ENCODE results near the gene PRR19.
"Not testable (repeated sequence)": the region's sequence is repeated elsewhere in the genome, so short reads cannot be mapped to it uniquely, and the experiment has no call there.

Gene PRR19, protein sequence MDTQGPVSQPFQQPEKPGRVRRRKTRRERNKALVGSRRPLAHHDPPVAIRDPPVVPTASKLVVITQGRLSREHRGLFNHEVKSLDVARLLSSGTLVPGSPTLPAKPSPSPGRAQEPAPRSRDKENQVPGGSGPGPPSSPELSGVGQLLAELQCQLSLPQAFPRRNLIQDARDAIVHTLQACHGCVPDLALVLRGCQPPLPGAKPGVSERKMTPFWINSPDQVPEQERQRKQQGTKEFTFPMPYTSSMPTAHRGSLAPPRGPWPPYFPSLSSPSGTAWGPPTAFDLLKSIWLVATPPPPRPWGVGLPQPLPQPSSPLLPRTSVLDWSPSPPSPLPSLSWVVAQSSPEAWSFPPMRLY

GRCh38 chr19:42301646-42302203 is at the start of gene PRR19:
Gene PRR19 (plus strand): TSS chr19:42302132. CDS start chr19:42309585, 7,453 bp downstream.
- no peak for DNase-seq

DNA sequence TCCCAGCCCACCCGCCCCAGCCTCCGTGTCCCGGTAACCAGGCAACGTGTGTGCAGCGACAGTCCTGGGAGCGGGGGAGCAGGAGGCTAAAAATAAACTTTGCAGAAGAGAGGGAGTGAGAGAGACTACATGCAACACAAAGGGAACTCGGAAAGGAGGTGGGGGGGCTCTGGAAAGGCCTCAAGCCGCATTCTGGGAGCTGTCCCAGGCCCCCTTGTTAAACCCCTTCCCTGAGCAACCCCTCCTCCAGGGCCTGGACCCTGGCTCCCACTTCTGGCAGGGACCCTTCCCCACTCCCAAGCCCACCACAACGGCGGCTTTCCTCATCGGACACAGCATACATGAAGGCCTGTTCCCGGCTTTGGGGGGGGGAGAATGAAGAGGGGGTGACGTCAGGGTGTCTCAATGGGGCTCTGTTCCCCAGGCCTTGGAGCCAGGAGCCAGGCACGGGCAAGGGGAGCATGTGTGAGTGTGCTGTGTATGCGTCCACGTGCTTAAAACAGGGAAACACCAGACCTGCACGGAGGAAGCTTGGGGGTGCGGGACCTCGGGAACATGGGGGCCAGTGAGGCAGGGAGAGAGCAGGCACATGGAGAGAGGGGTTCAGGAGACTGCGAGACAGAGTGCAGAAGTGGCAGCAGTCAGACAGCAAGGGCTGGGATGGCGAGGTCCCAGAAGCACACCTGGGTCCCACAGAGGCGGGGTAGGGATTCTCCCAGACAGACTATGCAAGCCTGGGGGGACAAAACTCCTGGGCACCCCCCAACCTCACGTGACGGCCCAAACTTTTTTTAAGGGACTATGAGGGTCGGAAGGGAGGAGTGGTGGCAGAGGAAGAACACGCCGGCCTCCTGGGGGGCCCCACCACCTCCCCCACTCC is 49.3 kb upstream of the PRR19 start:
- DNase-seq, result no peak

DNA sequence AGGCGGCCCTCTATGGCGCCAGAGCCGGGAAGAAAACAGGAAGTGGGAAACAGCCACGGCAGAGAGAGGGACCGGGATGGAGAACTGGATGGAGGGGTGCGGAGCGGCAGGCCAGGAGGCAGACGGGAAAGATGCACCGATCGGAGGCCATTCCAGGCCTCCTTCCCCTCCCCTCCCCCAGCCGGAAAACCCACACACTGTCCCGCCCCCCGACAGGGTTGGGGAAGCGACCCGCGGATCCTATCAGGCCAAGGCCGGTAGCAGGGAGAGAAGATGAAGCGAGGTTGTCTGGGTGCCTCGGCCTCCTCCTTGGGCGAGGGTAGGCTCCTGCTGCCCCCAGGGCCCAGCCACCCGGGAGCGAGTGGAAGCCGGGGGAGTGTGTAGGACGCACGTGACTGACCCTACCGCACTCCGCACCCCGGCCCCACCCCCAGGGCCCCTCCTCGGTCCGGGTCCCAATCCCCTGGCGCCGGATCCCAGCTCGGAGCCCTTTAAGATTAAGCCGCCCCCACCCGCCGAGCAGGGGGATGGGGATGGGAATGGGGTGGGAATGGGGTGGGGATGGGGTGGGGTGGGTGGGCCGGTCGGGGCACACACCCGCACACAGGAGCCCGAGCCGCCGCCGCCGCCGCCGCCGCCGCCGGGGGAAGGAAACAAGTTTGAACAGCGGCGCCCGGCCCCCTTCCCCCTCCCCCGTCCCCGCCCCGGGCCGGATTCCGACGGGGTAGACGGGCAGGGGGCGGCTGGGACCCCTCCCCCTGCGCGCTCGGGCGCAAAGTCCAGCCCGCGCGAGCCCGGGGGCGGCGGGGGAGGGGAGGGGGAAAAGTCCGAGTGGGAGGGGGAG is 48.5 kb upstream of the PRR19 start:
- no peak for DNase-seq

DNA sequence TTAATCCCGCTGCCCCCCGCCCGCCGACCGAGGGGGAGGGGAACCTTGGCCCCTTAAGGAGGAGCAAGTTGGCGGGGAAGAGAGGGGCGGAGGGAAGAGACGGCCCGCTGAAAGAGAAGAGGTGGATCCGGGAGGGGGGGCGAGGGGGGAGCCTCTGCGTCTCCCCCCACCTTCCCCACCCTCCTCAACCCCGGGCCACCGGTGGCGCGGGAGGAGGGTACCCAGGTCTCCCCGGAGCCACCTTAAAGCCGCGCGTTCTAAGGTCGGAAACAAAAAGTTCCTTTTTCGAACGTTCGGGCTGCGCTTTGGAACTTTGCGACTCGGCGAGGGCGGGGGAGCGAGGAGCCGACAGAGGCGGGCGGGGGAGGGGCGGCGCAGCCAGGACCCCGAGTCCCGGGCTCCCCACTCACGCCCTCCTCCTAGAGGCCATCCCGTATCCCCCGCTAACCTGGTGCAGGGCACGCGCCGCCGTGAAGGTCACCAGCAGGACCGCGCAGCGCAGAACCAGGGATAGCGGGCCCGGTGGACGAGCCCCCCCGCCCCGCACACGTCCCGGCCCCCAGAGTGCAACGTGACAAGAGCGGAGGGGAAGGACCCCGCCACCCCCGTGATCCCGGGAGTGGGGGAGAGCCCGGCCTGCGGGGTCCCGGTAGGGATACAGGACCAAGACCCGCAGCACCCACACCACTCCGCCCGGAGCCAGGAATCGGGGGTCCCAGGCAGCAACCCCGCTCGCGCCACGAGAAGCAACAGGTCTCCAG is 47.7 kb upstream of the PRR19 start:
- DNase-seq, result no peak

DNA sequence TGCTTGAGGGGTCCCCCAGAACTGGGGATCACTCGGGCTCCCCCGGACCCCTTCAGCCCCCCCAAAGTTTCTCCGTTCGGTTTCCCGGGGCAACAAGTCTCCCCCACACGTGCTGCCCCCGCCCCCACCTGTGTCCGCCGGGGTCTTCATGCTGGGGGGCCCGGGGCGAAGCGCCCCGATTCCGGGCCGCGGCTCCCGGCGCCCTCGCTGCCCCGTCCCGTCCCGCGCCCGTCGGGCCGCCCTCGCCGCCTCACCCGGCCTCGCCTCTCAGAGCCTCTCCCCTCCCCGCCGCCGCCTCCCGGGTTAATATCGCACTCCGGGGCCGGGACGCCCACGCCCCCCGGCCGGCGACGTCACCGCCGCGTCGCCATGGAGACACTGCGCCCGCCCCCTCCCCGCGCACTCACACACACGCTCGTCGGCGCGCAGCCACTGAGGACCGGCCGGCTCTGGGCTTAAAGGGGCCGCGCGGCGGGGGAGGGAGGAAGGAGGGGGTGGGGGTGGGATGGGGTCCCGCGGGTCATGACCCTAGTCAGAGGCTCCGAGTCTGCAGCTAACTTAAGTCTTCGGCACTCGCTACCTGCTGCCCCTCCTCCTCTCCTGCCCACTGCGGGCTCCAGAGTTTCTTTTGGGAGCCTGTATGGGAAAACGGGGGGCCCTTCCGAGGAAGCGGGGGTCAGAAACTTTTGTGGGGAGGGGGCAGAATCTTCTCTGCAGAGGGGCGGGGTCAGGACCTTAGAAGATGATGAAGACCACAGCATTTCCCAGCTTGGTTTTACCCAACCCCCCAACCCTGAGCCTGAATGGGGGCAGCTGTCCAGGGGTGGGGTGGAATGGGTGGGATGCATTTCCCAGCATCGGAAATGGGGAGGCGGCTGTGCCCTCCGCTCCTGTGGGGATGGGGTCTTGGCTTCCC is 46.8 kb upstream of the PRR19 start, which contains the start of gene ERF:
Gene ERF, minus strand, starts transcription at position 279 of the 916 bp plus-strand sequence. Its CDS starts 129 bp downstream, at position 150.
- peak; percentile 61 for DNase-seq

DNA sequence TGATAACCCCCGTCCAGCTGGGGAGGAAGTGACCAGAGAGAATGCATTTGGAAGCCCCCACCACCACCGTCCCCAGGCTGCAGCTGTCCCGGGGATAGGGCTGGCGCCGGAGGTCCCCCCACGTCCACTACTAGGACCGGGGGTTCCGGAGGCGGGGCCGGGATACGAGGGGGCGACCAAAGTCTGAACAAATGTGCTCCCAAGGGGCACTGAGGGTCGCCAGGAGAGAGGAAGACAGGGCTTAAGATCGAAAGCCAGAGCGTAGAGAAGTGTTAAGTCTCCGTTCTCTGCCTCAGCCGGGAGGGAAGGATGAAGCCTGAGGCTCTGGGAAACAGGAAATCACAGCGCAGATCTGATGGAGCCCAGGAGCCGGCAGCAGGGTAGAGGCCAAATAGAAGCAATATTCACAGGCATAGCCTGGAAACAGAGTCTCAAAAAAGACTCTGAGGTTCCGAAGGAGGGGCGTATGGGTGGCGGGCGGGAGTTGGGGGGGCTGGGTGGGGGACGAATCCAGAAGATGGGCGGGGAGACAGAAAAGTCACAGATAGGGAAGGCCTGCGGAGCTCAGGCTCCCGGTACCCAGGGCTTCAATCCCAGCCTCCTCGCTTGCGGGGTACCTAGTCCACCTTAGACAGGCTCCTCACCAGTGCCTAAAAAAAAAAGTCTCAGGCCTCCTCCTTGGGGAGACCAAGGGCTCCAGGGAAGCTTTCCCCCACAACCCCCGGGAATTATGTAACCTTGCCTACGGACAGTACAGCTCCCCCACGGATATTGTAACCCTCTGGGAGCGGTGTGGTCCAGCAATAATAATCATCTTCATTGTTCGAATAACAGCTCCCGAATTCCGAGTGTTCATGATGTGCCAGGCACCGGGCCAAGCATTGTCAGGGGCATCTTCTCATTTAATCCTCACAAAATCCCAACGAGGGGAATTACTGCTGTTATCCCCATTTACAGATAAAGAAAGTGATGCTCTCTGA is 45.9 kb upstream of the PRR19 start:
- DNase-seq, result no peak

- DNase-seq, result not testable (repeated sequence)
Measured at GRCh38 chr19:42257842-42258241, 44.1 kb upstream of the PRR19 start.

DNA sequence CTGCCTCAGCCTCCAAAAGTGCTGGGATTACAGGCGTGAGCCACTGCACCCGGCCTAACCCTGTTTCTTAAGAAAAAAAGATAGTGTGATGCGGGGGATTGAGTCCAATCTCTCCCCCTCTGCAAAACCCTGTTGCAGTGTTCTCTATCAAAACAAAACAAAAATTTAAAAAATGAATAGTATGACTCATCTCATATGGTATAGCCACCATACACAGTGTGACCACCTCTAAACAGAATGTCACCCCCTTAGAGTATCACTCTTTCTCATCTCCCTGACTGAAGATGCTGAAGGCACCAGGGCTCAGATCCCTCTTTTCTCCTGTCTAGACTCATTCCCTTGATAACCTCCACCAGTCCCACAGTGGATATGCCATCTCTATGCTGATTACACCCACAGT is 40.2 kb upstream of the PRR19 start:
- DNase-seq, result no peak

DNA sequence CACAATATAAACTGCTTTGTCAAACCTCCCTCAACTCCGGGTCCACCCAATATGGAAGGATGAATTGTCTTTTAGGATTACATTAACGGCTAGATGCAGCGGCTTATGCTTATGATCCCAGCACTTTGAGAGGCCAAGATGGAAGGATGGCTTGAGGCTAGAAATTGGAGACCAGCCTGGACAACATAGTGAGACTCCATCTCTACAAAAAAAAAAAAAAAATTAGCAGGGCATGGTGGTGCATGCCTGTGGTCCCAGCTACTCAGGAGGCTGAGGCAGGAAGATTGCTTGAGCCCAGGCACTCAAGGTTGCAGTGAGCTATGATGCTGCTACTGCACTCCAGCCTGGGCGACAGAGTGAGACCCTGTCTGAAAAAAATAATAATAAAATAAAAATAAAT is 35.8 kb upstream of the PRR19 start:
- DNase-seq, result not testable (repeated sequence)

DNA sequence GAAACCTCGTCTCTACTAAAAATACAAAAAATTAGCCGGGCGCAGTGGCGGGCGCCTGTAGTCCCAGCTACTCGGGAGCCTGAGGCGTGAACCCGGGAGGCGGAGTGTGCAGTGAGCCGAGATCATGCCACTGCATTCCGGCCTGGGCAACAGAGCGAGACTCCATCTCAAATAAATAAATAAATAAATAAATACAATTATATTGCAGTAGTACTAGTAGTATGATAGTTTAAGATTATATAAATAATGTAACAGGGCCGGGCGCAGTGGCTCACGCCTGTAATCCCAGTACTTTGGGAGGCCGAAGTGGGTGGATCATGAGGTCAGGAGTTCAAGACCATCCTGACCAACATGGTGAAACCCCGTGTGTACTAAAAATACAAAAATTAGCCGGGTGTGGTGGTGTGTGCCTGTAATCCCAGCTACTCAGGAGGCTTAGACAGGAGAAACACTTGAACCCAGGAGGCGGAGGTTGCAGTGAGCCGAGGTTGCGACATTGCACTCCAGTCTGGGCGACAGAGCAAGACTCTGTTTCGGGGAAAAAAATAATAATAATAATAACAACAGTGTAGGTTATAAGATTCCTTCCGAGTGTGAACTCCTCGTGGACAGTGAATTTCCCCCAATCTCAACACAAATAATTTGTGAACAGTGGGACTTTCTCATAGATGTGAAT is 34.9 kb upstream of the PRR19 start:
- not testable (repeated sequence) for DNase-seq

DNA sequence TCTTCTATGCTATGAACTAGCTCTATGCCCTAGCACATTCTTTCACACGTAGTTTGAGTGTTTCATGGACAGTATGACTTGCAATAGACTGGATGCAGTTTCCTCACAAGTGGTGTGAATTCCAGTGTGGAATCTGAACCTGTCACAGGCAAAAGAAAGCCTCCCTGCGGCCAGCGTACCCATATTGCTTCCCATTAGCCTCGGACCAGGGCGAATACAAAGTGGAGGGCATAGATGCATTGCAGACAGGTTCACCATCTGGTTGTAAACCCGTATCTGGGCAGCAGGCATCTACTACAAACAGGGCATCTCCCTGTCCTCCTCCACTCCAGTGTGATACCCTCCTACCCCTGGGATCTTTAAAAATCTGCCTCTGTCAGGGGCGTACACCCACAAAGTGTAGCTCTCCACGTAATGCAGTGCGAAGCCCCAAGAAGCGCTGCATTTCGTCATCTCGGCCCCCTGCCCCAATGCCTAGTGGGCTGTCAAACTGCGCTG is 34.2 kb upstream of the PRR19 start:
- DNase-seq, result no peak

DNA sequence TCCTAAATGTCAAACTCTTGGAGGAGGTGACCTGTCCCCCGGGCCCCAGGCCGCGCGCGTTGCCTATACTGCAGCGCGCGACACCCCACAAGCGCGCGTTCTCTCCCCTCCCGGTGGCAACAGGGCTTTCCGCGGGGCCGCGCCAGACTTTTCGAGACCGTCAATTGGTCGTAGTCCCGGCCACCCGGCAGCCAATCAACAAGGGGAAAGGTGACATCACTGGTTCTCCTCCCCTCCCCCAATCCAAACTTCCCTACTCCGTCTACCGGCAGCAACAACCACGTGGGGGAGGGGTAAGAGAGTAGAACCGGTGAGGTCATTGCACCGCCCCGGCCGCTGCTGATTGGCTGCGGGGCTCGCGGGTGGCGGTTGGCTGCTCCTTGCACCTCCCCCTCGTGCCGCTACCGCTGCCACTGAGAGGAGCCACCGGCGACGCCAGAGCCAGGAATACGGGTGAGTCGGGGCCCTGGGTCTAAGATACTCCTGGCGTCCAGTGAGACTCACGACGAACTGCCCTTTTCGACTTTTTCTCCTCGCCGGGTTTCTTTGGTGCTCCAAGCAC is 33.7 kb upstream of the PRR19 start:
- peak; percentile 99 for DNase-seq

- peak; percentile 100 for DNase-seq
Measured at GRCh38 chr19:42268704-42269477, 33.0 kb upstream of the PRR19 start, which contains the start of gene CIC. Gene CIC (plus strand): TSS chr19:42269252. CDS start chr19:42271784, 2,532 bp downstream.

DNA sequence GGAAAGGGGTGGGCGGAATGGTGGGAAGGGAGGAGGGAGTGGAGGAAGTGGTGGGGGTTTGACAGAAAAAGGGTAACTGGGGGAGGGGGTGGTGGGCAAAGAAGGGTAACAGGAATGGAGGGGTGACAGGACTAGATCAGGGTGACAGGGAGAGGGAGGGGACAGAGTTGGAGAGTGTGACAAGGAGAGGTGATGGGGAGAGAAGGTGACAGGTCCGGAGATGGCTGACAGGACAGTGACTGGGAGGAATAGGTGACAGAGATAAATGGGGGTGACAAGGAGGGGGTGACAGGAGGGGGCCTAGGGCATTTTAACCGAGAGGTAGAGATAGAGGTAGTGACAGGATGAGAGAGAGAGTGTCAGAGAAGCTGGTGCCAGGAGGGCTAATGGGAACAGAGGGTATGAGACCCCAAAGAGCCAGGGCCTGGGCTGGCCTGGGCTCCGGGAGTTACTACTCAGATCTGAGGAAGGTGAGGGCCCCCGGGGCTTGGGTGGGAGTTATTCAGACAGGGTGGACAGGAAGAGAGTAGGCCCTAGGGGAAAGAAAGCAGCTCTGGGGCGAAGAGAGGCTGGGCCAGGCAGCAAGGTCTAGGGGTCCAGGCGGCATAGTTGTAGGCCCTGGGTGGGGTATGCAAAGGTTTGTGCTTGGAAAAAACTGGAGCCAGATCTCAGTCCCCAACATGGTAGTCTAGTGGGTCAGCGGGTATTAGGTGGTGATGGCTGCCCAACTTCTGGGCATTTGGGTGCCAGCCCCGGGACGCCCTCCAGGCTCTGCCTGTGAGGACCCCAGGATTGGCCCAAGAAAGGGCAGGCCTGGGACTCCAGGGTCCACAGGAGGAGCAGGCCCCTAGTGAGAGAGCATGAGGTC is 32.2 kb upstream of the PRR19 start:
- no peak for DNase-seq

DNA sequence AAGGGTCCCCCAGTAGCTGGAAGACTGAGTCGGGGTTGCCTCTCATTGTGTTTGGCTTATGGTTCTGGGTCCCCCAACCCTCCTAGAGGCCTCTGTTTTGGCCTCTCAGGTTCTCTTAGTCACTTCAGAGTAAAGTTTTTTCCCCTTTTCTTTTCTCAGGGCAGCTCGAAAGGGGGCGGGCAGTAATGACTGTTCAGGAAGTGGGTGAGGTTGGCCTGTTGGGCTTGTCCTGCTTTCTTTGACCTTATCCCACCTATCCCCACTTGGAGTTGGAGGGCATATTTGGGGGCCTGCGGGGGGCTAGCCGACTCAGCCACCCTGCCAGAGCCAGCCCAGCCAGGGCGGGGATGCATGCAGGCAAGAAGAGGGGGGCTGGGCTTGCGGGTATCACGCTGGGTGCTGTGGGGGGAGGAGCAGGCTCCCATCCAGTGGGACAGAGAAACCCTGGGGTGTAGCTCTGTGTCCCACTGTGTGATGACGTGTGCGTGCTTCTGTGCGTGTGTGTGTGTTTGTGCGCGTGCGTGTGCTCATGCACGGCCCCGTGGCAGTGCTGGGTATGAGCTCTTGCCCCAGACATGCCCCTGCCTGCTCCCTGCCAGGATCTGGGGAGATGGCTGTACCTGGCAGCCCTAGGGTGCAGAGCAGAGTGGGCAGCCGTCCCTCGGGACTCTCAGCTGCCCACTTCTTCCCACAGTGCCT is 31.4 kb upstream of the PRR19 start:
- DNase-seq, result no peak

GRCh38 chr19:42271045-42271419 is 30.9 kb upstream of the PRR19 start:
- DNase-seq, result no peak

Measured in NCI-H1694 treated with DMSO at 0.1 percent for 48 hours (cell line).